SW480 (cell line): ENCODE data around the gene IGHMBP2.

ENCODE experiments used
- DNase-seq: peaks from one replicate; pipeline ENCODE4 v3.0.0-alpha.2; 2016; ENCODE audit warnings: low spot score

The IGHMBP2 gene

DNA sequence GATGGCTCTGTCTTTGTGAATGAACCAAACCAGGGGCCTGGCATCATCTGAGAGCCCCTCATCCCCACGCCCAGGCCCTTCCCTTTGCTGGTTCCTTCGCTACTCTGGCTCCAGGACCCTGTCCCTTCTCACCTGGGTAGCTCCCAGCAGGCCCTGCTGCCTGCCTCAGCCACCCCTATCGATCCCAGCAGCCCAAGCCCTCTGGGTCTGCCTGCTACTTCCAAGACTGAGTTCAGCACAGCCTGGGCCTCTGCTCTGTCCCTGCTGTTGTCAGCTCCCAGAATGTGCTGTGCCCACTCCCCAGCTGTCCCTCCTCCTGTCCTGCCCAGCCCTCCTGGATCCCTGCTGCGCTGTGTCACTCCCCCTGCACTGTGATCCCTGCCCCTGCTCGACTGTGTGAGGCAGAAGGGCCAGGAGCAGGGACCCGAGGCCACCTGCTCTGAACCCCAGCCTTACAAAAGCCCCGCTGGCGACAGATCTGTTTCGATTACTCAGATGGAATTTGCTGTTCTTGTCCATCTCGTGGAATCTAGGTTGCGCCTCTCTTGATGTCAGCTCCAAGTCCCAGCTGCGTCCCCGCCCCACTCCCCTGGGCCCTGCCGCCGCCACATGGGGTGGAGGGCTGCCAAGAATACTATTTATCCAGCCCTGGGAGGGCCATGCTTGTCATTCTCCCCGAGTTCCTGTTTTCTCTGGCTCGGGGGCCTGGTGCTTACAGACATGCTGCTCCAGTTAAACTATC lies 13.0 kb upstream of the IGHMBP2 start:
- no peak for DNase-seq

DNA sequence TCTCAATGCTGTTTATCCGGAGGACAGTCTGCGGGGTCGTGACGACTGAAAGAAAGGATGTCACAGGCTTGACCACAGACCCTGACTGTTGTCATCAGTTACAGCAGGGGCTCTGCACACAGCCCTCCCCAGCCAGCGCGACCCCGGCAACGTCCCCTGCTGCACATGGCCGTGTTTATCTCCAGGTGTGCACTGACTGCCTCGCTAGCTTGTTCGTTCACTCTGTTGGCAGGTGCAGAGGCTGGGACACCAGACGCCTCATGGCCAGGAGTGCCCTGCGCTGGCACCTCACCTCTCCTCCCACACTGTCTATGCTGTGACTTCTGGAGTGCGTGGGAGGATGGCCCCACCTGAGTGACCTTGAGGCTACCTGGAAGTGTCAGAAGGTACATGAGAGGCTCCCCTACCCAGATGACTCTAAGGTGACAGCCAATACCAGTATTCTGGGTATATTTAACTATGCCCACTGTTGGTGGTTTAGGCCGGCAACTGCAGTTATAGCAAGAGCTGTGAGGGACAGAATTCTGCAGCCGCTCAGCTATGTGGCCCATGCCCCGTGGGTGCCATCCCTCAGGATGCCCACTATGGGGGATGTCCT lies 12.2 kb upstream of the IGHMBP2 start:
- no peak for DNase-seq

DNA sequence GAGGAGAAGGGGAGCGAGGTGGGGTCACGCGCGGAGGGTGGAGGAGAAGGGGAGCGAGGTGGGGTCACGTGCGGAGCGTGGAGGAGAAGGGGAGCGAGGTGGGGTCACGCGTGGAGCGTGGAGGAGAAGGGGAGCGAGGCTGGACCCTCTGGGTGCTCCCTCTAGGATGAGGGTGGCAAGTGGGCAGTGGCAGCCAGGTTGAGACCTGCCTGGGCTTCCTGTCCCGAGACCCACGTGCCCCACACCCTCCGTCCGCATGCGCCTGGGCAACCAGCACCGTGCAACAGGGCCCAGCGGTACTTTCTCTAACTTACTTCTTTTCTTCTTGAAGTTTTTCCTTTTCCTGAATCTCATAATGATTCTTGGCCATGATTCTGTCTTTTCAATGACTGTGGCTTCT lies 11.1 kb upstream of the IGHMBP2 start:
- DNase-seq = no peak

DNA sequence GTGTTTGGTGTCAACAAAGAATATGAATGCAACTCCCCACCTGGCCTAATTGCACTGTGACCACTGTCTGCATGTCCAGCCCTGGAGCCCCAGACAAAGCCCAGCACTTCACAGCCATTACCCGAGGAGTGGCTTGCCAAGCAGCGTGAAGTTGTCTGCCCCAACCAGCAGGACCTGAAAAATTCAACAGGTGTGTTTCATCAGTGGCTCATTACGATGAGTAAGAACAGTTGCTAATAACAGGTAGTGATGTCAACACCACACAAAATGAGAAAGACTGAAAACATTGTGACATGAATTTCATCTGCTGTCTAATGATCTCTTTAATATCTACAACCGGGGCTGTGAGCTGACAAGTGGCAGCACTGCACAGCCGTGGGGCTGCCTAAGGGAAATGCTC lies 10.4 kb upstream of the IGHMBP2 start:
- no peak for DNase-seq

DNA sequence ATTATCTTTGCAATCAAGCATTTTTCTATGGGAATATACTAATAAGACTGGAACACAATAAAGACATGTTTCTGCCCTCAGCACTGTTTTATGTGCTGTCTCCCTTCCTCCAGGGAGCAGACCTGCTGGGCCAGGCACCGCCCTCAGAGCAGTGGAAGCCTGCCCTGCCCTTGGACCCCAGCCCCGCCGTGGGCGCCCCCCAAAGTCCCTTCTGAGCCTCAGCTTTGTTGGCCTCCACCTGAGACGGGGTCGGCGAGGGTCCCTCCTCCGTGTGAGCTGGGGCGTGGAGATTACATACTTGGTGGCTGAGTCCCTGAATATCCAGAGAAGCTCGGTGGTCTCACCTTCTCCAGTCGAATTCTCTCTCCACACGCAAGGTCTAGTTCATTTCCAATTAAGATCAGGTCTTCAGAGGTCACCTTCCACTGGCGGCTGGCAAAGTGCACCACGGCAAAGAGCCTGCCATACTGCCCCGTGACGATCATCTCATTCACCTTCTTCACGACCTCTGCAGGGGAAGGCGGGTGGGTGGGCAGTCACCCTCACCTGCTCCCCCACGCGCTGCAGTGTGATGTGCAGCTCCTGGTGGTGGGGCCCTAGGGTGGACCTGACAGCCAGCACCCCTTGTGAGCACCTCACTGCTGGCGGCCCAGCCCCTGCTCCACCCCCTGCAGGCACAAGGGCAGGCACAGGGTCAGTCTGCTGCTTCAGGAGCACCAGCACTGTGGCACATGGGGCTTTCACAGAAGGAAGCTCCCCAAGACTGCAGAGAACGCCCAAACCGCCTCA lies 7.3 kb upstream of the IGHMBP2 start:
- no peak for DNase-seq

DNA sequence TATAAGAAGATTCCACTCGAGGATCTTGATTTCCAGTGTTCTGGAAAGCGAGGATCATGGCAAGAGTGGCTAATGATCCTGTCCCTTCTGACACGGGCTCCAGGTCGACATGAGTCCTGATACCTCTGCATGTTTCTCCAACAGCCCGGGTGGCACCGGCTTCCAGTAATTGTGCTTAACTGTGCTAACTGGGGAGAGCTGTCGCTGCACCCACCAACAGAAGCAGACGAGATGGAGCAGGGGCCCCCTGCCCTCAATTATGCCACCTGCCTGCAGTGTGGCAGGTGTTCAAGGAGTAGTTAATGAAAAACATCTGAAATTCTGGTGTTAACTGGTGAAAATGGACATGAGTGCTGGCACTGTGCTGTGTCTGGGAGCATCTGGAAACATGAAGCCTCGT lies 6.2 kb upstream of the IGHMBP2 start:
- DNase-seq = no peak

- DNase-seq = no peak
These were observed 2.8 kb upstream of the IGHMBP2 start for GRCh38 chr11:68900835-68901381.

DNA sequence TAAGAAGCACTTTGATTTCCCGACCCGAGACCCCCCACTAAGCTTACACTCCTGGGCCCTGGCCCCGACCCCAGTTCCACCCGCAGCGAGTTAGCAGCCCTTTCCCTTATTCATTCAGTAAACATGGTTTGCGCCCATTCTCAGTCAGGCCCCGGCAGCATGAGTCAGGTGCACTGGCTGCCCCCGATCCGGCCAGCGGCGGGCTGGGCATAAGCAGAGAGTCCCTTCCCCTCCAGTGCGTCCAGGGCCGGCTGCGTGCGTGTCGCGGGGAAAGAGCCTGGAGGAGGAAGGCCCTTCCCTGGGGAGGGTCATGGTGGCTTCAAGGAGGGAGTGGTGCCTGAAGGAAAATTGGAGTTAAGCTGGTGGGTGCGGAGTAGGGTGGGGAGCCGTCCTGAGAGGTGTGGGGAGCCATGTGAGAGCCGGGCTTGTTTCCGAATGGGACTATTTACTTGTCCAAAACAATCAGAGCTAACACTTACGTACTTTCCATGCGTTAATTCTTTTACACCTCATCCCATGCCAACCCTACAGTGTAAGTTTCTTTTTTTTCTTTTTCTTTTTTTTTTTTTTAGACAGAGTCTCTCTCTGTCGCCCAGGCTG lies 657 bp downstream of the IGHMBP2 start:
- DNase-seq = peak; percentile 20

DNA sequence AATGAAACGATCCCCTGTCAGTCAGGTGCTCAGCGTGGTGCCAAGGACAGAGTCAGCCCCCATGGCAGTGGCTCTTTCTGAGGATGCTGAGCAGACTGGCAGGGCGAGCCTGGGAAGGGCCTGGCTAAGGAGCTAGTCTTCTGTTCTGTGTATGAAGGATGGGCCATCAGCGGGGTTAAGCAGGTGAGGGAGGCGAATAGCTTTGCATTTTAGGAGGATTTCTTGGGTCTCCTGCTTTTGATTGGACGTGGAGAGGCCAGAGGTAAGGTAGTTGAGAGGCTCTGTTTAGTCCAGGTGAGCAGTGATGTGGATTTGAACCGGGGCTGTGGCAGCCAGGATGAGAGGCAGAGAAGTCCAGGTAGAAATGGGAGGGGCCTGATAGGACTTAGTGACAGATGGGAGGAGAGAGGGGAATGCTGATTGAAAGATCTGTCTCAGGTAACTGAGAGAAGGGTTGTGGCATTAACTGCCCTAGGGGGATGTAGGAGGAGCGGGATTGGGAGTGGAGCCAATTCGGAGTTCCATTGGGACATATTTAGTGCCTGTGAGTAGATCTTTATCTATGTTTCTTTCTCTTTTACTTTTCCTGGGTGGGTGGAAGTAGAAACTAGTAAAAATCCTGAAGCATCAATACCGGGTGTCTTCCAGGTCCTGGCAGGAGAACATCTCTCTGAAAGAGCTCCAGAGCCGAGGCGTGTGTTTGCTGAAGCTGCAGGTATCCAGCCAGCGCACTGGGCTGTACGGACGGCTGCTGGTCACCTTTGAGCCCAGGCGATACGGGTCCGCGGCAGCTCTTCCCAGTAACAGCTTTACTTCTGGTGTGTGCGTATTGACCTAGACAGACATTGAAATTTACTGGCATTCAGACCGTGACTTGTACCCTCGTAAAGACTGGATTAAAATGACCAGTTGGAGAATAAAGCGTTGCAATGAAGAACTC lies 2.0 kb downstream of the IGHMBP2 start:
- no peak for DNase-seq

- DNase-seq = no peak
These were observed 4.6 kb downstream of the IGHMBP2 start for GRCh38 chr11:68908273-68908672.

- no peak for DNase-seq
These were observed 7.3 kb downstream of the IGHMBP2 start for GRCh38 chr11:68910965-68911364.

- DNase-seq = no peak
These were observed 8.0 kb downstream of the IGHMBP2 start for GRCh38 chr11:68911731-68912130.

GRCh38 chr11:68912254-68912653 lies 8.6 kb downstream of the IGHMBP2 start:
- DNase-seq = no peak

DNA sequence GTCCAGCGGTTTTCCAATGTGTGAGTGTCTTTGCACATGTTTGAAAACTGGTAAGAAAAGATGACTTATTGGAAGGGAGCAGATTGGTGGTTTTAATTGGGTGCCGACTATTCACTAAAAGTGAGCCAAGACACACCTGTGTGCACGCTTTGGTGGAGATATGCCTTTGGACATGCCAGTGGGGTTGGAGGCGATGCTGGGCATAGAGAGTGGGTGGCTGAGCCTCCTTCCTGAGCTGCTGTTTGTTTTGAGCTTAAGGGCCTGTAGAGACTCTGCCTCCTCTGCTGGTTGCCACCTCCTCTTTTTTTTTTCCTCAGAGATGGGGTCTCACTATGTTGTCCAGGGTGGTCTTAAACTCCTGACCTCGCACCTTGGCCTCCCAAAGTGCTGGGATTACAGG lies 9.5 kb downstream of the IGHMBP2 start:
- DNase-seq = no peak

DNA sequence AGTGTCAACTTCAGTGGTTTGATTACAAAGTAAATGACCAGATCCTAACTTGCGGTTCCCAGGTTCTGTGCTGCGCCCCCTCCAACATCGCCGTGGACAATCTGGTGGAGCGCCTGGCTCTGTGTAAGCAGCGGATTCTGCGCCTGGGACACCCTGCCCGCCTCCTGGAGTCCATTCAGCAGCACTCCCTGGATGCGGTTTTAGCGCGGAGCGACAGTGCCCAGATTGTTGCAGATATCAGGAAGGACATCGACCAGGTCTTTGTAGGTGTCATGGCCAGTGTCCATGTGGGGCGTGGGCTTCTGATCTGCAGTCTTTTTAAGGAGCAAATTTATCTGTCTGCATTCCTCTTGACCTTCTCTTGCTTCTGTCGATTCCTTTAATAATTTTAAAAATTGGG lies 11.1 kb downstream of the IGHMBP2 start:
- DNase-seq = no peak

- DNase-seq = no peak
These were observed 12.7 kb downstream of the IGHMBP2 start for GRCh38 chr11:68916439-68916838.

DNA sequence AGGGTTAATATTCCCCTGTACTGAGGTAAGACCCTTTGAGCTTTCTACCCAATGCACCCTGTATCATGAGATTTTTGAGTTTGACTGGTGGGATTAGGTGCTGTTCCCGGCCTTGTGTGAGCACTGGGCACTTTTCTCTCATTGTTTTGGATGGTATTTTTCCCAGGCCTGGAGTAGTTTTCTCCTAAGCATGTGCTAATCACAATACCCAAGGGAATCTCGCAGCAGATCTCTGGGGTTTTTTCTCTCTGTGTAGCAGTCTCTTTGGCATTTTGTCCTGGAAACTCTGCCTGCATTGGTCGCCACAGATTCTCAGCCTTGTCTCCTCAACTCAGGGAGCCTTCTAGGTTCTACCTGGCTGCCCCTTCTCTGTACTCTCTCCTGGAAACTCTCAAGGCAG lies 19.9 kb downstream of the IGHMBP2 start:
- DNase-seq = no peak

DNA sequence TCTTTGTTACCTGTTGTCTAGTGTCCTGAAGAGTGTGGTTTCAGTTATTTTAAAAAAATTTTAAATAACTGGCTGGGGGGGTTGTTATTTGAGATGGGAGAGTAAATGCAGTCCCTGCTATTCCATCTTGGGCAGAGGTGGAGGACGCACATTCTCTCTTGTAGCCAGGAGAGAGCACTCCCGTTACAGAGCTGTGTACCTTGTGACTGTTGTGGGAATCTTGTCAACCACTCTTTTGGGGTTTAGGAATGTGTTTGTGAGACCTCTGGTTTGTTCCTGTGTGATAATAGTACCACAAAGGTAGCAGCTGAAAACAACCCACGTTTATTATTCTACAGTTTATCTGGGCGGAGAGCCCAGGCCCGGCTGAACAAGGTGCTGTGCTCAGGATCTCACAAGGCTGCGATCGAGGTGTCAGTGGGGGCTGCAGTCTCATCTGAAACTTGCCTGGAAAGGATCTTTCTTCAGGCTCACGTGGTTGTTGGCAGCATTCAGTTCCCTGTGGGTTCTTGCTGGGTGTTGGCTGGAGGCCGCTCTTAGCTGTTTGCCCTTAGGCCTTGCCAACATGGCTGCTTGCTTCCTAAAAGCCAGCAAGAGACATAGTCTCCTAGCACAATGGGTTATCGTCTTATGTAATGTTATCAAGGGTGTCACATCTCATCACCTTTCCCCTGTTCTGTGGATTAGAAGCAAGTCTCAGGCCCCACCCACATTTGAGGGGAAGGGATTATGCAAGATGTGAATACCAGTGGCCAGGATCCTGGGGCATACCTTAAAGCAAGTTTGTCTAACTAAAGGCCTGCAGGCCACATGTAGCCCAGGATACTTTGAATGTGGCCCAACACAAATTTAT lies 20.6 kb downstream of the IGHMBP2 start:
- no peak for DNase-seq

GRCh38 chr11:68925611-68926010 lies 21.9 kb downstream of the IGHMBP2 start:
- no peak for DNase-seq
